Mucosa of stomach (tissue), 1 donor: ENCODE data around the gene PSD.

Experiments used
- H3K27me3 ChIP-seq: one replicate; pipeline ENCODE4 v1.7.0; 2013; ENCODE audit warnings: mild to moderate bottlenecking, low read length; ENCODE audit not compliant: control insufficient read depth, insufficient read depth
- H3K36me3 ChIP-seq: one replicate; pipeline ENCODE4 v1.7.0; 2013; ENCODE audit warnings: low read length; ENCODE audit not compliant: control insufficient read depth, insufficient read depth
- H3K4me1 ChIP-seq: one replicate; pipeline ENCODE4 v1.7.0; 2013; ENCODE audit warnings: mild to moderate bottlenecking, low read length; ENCODE audit not compliant: control insufficient read depth, insufficient read depth
- H3K4me3 ChIP-seq: one replicate; pipeline ENCODE4 v1.7.0; 2013; ENCODE audit warnings: low read length
- H3K9ac ChIP-seq: one replicate; pipeline ENCODE4 v1.7.0; 2013; ENCODE audit warnings: mild to moderate bottlenecking, low read length, moderate library complexity
- H3K9me3 ChIP-seq: one replicate; pipeline ENCODE4 v1.7.0; 2013; ENCODE audit warnings: mild to moderate bottlenecking, low read length, moderate library complexity; ENCODE audit not compliant: control insufficient read depth
- donor health status: Pancreatic carcinoma.

PSD gene

DNA sequence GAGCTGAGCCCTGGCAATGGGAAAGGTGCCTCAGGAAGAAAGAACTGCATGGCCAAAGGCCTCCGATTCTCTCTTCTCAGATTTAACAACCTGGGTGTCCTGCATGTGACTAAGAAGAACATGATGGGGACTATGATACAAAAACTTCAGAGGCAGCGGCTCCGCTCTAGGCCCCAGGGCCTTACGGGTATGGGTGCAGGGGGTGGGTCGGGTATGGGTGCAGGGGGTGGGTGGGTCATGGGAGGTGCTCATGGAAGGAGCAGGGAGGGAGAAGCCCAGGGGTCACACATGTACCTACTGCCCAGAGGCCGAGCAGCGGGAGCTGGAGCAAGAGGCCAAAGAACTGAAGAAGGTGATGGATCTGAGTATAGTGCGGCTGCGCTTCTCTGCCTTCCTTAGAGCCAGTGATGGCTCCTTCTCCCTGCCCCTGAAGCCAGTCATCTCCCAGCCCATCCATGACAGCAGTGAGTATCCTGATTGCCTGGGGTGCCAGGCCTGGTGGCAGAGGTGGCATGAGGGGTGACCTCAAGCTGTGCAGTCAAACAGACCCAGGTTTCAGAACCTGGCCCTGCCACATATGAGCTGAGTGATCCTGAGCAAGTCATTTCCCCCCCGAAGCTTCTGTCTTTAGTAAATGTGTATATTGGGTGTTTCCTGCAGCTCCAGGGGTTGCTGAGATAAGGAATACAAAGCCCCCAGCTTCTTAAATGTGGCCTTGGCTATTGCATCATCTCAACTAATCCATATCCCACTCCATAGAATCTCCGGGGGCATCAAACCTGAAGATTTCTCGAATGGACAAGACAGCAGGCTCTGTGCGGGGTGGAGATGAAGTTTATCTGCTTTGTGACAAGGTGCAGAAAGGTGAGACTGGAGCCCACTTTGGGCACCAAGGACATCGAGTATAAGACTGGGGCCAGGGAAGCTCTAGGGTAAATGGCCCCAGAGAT is 21.1 kb downstream of the PSD start:
- Histone ChIP-seq H3K4me3 (no peak overlapping the region), H3K9ac (peak overlapping the region; percentile 71), H3K4me1 (peaks cover 21% of the 10 kb centered on the region), H3K9me3 (no peaks in the 10 kb centered on the region), H3K27me3 (no peaks in the 10 kb centered on the region), H3K36me3 (peaks cover 2% of the 10 kb centered on the region)

DNA sequence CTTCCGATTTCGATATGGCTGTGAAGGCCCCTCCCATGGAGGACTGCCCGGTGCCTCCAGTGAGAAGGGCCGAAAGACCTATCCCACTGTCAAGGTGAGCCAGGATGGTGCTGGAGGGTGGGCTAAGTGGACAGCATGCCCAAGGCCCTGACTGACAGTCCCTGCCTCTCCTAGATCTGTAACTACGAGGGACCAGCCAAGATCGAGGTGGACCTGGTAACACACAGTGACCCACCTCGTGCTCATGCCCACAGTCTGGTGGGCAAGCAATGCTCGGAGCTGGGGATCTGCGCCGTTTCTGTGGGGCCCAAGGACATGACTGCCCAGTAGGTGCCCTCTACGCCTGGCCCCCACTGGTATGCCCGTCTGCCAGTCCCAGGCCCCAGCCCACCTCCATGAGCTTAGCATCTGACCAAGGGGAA is 21.8 kb downstream of the PSD start:
- Histone ChIP-seq H3K9me3 (no peaks in the 10 kb centered on the region), H3K4me3 (peak overlapping the region; percentile 80), H3K4me1 (peaks cover 21% of the 10 kb centered on the region), H3K27me3 (no peaks in the 10 kb centered on the region), H3K36me3 (peaks cover 2% of the 10 kb centered on the region), H3K9ac (peak overlapping the region; percentile 71)

DNA sequence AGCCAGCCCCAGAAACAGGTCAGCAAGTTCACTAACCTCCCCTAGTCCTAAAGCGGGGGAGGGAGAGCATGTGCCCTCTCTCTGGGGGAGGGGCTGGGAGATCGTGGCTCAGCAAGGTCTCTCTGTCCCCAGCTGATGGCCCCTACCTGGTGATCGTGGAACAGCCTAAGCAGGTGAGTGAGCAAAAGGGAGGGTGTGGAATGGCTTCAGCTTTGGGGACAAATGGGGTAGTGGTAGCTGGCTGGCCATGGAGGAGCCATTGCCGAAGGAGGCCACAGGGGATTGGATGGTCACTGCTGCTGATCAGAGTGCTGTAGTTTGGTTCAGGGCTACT is 22.3 kb downstream of the PSD start:
- H3K27me3 ChIP-seq: no peaks in the 10 kb centered on the region
- H3K9ac ChIP-seq: peak overlapping the region; percentile 71
- H3K4me3 ChIP-seq: peak overlapping the region; percentile 80
- no peaks in the 10 kb centered on the region for H3K9me3 ChIP-seq
- H3K4me1 ChIP-seq: peaks cover 21% of the 10 kb centered on the region
- H3K36me3 ChIP-seq: peaks cover 2% of the 10 kb centered on the region

DNA sequence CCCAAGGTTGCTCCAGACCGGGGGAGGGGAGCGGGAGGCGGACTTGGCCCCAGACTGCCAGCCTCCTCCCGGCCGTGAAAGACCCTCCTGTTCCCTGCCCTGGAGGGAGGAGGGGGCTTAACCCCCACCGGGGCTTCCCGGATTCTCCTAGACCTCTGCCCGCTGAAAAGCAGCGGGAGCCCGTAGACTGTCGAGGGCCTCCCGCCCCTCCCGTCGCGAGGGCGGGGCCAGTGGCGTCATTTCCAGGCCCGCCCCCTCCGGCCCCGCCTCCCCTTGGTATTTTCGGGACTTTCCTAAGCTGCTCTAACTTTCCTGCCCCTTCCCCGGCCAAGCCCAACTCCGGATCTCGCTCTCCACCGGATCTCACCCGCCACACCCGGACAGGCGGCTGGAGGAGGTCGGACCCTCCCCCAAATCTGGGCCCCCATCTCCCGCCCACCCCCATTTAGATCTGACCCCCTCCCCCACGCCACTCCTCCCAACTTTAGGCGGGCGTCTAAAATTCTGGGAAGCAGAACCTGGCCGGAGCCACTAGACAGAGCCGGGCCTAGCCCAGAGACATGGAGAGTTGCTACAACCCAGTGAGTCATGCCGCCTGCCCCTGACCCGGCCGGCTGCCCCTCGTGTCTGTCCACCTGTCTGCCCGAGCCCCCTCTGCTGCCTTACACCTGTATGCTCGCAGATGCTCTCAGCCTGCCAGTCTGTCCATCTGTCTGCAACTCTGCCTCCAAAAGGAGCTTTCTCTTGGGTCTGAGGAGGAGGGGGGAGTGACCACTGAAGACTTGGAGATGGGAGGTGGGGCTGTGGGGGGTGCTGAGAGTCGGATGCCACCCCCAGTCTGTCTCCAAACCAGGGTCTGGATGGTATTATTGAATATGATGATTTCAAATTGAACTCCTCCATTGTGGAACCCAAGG is 22.9 kb downstream of the PSD start, which contains the start of gene NFKB2:
Gene NFKB2 (plus strand): TSS at position 306 of the 917 bp plus-strand sequence. CDS start 255 bp downstream, at position 561.
- Histone ChIP-seq H3K9me3 (no peaks in the 10 kb centered on the region), H3K27me3 (no peaks in the 10 kb centered on the region), H3K4me3 (peak within 1 kb of the TSS; percentile 94), H3K9ac (peak within 1 kb of the TSS; percentile 82), H3K36me3 (peaks cover 2% of the 10 kb centered on the region), H3K4me1 (peaks cover 21% of the 10 kb centered on the region)

DNA sequence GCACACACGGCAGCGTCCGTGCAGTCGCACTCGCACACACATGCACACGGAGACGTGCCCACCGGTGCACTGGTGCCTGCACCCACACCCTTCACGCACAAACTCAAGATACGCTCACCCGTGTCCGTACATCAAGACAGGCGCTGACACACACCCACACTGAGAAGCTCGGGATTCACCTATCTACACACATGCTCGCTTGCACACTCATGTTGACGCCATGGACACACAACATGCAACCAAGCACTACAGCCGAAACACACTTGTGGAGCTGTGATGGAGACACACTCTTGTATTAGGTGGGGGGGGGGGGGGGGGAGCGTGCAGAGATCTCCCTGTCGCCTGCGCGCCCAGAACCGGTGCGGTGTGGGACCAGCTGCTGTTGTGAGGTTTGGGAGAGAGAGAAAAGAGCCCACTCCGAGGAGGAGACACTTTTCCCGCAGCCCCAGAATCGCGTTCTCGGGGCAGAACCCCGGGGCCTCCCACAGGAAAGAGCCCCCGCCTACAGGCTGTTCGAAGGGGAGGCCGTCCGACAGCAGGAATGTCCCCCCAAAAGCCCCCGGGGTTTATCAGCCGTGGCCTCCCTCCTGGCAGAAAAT is 23.7 kb downstream of the PSD start:
- Histone ChIP-seq H3K9me3 (no peaks in the 10 kb centered on the region), H3K36me3 (no peaks in the 10 kb centered on the region), H3K4me1 (peaks cover 23% of the 10 kb centered on the region), H3K9ac (peak overlapping the region; percentile 82), H3K4me3 (peak overlapping the region; percentile 94), H3K27me3 (no peaks in the 10 kb centered on the region)

DNA sequence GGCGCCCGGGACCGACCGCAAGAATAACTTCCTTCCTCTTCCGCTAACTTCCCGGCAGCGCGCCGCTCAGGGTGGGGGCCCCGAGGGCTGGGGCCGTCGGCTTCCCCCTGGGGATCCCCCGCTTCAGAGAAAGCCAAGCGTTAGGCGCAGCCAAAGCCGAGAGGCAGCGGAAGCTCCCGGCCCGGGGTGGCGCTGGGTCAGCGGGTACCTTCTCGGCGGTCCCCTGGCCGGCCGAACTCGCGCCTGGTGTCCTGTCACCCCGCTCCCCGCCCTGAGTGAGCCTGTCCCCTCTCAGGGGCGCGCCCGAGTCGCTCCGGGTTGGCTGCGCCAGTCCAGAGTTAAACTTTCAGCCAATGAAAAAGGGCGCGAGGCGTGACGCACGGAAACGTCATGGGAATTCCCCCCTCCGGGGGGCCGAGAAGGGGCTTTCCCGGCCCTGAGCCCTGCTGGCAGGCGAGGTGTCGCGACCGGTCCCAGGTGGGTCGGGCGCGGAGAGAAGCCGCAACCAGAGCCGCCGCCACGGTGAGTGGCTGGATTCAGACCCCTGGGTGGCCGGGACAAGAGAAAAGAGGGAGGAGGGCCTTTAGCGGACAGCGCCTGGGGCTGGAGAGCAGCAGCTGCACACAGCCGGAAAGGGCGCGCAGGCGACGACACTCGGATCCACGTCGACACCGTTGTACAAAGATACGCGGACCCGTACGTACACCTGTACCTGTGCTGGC is 24.3 kb downstream of the PSD start:
- H3K4me1 ChIP-seq: peaks cover 23% of the 10 kb centered on the region
- H3K9me3 ChIP-seq: no peaks in the 10 kb centered on the region
- peak overlapping the region; percentile 82 for H3K9ac ChIP-seq

DNA sequence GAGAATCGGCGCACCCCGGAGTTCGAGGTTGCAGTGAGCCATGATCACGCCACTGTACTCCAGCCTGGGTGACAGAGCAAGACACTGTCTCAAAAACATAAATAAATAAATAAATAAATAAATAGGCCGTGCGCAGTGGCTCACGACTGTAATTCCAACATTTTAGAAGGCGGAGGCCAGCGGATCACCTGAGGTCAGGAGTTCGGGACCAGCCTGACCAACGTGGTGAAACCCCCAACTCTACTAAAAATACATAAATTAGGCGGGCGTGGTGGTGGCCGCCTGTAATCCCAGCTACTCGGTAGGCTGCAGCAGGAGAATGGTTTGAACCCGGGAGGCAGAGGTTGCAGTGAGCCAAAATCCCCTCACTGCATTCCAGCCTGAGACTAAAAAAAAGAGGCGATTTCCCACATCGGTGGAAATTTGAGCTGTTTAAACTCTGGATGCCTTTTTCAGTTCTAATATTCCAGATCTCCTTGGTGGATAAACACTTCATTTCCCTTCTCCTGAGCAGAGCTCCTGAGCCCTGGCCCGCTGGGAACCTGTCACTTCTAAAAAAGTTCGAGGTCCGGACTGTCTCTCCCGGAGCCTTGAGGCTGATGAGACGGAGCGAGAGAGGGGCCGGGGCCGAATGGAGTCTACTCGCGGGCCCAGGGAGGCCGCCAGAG is 25.0 kb downstream of the PSD start:
- Histone ChIP-seq H3K4me3 (peak overlapping the region; percentile 94), H3K36me3 (no peaks in the 10 kb centered on the region), H3K4me1 (peaks cover 21% of the 10 kb centered on the region), H3K9ac (peak overlapping the region; percentile 82), H3K27me3 (no peaks in the 10 kb centered on the region), H3K9me3 (no peaks in the 10 kb centered on the region)

More for the DNA sequence above, 24.3 kb downstream of the PSD start:
- Histone ChIP-seq H3K27me3 (no peaks in the 10 kb centered on the region), H3K36me3 (no peaks in the 10 kb centered on the region), H3K4me3 (peak overlapping the region; percentile 94)

DNA sequence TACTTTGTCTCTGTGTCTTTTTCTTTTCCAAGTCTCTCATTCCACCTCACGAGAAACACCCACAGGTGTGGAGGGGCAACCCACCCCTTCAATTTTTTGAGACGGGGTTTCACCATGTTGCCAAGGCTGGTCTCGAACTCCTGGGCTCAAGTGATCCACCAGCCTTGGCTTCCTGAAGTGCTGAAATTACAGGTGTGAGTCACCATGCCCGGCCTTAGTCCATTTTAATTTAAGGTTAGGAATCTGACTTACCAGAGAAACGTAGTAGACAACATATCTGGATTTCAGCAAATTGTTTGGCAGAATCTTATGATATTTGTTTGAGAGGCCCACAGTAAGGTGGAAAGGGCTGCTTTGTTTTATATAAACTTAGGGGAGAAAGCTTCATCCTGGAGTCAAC is 26.3 kb downstream of the PSD start:
- Histone ChIP-seq H3K4me1 (peaks cover 18% of the 10 kb centered on the region), H3K36me3 (no peaks in the 10 kb centered on the region), H3K4me3 (no peak overlapping the region), H3K27me3 (no peaks in the 10 kb centered on the region), H3K9me3 (no peaks in the 10 kb centered on the region), H3K9ac (no peak overlapping the region)

DNA sequence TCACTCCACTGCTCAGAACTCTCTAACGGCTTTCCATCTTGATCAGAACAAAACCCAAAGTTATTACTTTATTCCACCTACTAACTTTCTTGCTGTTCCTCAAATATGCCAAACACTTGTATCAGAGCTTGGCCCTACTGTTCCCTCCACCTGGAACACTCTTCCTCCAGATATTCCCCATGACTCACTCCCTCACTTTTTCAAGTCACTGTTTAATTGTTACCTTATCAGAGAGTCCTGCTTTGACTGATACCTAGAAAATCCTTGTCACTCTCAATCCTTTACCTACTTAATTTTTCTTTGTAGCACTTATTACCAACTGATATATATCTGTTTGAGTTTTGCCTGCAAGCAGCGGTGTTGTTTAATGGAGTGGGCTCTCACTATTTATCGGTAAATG is 28.7 kb downstream of the PSD start:
- H3K9me3 ChIP-seq: no peaks in the 10 kb centered on the region
- H3K27me3 ChIP-seq: no peaks in the 10 kb centered on the region
- no peak overlapping the region for H3K4me3 ChIP-seq
- H3K36me3 ChIP-seq: no peaks in the 10 kb centered on the region
- peaks cover 13% of the 10 kb centered on the region for H3K4me1 ChIP-seq
- H3K9ac ChIP-seq: no peak overlapping the region

DNA sequence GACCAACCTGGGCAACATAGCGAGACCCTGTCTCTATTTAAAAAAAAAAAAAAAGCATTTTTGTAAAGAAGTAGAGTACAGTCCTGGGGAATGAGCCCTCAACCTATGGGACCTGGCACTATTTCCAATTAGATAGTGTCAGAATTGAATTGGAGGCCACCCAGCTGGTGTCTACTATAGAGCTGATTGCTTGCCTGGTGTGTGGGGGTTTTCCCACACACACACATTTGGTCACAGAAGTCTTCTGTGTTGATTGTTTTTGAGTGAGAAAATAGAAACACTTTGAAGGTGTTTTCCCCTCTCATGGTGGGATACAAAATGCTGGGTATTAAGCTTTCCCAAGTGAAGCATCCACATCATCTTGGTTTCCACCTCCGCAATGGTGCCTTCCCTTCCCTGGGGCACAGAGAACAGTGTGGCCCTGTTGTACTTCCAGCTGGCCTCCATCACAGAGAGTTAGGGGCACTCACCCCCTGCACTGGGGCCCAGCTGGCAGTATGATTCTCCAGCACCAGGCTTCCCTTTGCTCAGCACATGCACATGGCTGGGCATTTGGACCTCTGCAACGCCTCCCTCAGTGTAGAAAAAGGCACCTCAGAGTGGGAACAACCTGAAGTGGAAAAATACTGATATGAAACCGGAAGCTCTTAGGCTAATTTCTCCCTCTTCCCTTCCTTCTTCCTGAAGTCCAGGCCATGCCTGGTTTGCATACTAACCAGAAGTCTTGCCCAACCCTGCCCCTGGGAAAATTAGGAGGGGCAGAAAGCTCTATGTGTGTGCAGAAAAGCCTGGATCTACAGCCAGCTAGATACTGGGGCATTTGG is 33.8 kb downstream of the PSD start:
- H3K27me3 ChIP-seq: no peaks in the 10 kb centered on the region
- no peak overlapping the region for H3K4me3 ChIP-seq
- no peak overlapping the region for H3K9ac ChIP-seq
- peaks cover 12% of the 10 kb centered on the region for H3K4me1 ChIP-seq
- peaks cover 10% of the 10 kb centered on the region for H3K36me3 ChIP-seq
- H3K9me3 ChIP-seq: no peaks in the 10 kb centered on the region
